RWPE2 (cell line): Measurements from ENCODE around the gene CORO2B.
"Not testable (repeated sequence)": the region's sequence is repeated elsewhere in the genome, so short reads cannot be mapped to it uniquely, and the experiment has no call there.

Source experiments
- ATAC-seq: fragments of 200-7000 bp; cut with Tn5 transposase; 3 replicates; pipeline ENCODE4 v1.9.1; 2021; ENCODE audit warnings: low read depth
- DNase-seq: peaks from one replicate; pipeline ENCODE4 v3.0.0-alpha.2; 2020; ENCODE audit warnings: low spot score
- H3K27ac ChIP-seq: fragments of 450-650 bp; 2 replicates; pipeline ENCODE4 v1.5.1; 2017; ENCODE audit warnings: mild to moderate bottlenecking; ENCODE audit not compliant: poor library complexity, severe bottlenecking
- H3K27me3 ChIP-seq: fragments of 250-450 bp; sonication (Bioruptor Pico); 2 replicates; pipeline ENCODE4 v1.5.1; 2021; ENCODE audit warnings: mild to moderate bottlenecking, moderate library complexity; ENCODE audit not compliant: insufficient read depth, poor library complexity, severe bottlenecking
- H3K36me3 ChIP-seq: fragments of 250-450 bp; sonication (Bioruptor Pico); 2 replicates; pipeline ENCODE4 v1.5.1; 2020; ENCODE audit warnings: low read depth, mild to moderate bottlenecking, moderate library complexity
- H3K4me1 ChIP-seq: fragments of 250-450 bp; sonication (Bioruptor Pico); 2 replicates; pipeline ENCODE4 v1.5.1; 2021; ENCODE audit warnings: mild to moderate bottlenecking, moderate library complexity; ENCODE audit not compliant: insufficient read depth, poor library complexity, severe bottlenecking
- H3K4me3 ChIP-seq: fragments of 250-450 bp; sonication (Bioruptor Pico); 2 replicates; pipeline ENCODE4 v1.5.1; 2021; ENCODE audit warnings: mild to moderate bottlenecking, moderate library complexity; ENCODE audit not compliant: severe bottlenecking
- H3K9me3 ChIP-seq: fragments of 250-450 bp; sonication (Bioruptor Pico); 2 replicates; pipeline ENCODE4 v1.5.1; 2021; ENCODE audit warnings: mild to moderate bottlenecking, moderate library complexity; ENCODE audit not compliant: severe bottlenecking
- CTCF ChIP-seq: fragments of 450-650 bp; IDR thresholded peaks from one replicate; pipeline ENCODE4 v1.5.1; 2017; ENCODE audit warnings: mild to moderate bottlenecking, moderate library complexity; ENCODE audit not compliant: poor library complexity, severe bottlenecking

CORO2B gene

GRCh38 chr15:68743256-68743655 is 164.5 kb downstream of the CORO2B start:
- ATAC-seq (no peak), DNase-seq (no peak)
- no peak for TF ChIP-seq CTCF

GRCh38 chr15:68749365-68749764 is 170.6 kb downstream of the CORO2B start:
- no peak for ATAC-seq
- H3K36me3 ChIP-seq, result no peaks in the 10 kb centered on the region; the same call in 1 of the 2 replicates
- TF ChIP-seq CTCF, result no peak
- H3K4me1 ChIP-seq, result no peaks in the 10 kb centered on the region
- no peaks in the 10 kb centered on the region for H3K9me3 ChIP-seq
- no peak for DNase-seq
- H3K27ac ChIP-seq, result no peak overlapping the region
- peaks cover 1% of the 10 kb centered on the region for H3K27me3 ChIP-seq
- no peak overlapping the region for H3K4me3 ChIP-seq

More at GRCh38 chr15:68743256-68743655, 164.5 kb downstream of the CORO2B start:
- no peaks in the 10 kb centered on the region for H3K9me3 ChIP-seq
- H3K27ac ChIP-seq, result no peak overlapping the region
- no peaks in the 10 kb centered on the region for H3K4me1 ChIP-seq
- peaks cover 5% of the 10 kb centered on the region for H3K27me3 ChIP-seq
- H3K4me3 ChIP-seq, result no peak overlapping the region
- no peaks in the 10 kb centered on the region; the same call in 1 of the 2 replicates for H3K36me3 ChIP-seq

DNA sequence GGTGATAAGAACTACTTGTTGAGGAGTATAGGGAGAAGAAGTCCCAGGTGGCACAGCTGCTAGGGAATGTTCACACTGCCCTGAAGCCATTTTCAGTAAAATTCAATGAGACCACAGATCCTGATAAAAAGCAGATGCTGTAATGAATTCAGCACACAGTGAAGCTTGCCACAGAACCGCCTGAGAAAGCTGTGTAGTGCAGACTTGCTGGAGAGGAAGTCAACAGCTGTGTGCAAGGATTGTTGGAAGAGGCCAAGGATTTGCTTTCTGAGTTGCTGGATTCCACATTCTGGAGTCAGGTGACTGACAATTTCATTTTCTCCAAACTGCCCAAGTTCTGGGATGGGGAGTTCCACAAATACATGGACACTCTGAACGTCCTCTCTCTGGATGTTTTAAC is 171.0 kb downstream of the CORO2B start:
- Histone ChIP-seq H3K27me3 (no peaks in the 10 kb centered on the region), H3K9me3 (no peaks in the 10 kb centered on the region), H3K36me3 (no peaks in the 10 kb centered on the region), H3K27ac (no peak overlapping the region), H3K4me3 (no peak overlapping the region), H3K4me1 (no peaks in the 10 kb centered on the region)
- no peak for DNase-seq
- TF ChIP-seq CTCF, result no peak
- ATAC-seq, result no peak

DNA sequence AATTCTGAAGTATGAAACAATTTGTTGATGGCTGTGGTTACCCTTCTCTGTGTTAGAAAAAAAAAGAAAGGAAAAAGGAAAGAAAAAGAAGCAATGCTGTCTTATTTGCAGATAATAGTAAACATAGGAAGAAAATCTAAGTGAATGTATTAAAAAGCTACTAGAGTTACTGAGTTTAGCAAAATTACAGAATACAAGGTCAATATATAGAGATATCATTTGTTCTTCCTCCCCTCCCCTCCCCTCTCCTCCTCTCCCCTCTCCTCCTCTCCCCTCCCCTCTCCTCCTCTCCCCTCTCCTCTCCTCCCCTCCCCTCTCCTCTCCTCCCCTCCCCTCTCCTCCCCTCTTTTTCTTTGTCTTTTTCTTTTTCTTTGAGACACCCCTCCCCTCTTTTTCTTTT is 172.8 kb downstream of the CORO2B start:
- Histone ChIP-seq H3K4me3 (no peak overlapping the region), H3K4me1 (no peaks in the 10 kb centered on the region), H3K27me3 (no peaks in the 10 kb centered on the region), H3K36me3 (no peaks in the 10 kb centered on the region), H3K27ac (no peak overlapping the region), H3K9me3 (no peaks in the 10 kb centered on the region)
- no peak for TF ChIP-seq CTCF
- ATAC-seq (no peak), DNase-seq (no peak)

GRCh38 chr15:68755731-68756130 is 176.9 kb downstream of the CORO2B start:
- Histone ChIP-seq H3K36me3 (no peaks in the 10 kb centered on the region), H3K4me1 (no peaks in the 10 kb centered on the region), H3K4me3 (no peak overlapping the region), H3K27me3 (no peaks in the 10 kb centered on the region), H3K9me3 (no peaks in the 10 kb centered on the region), H3K27ac (no peak overlapping the region)
- TF ChIP-seq CTCF, result no peak
- ATAC-seq (no peak), DNase-seq (no peak)

DNA sequence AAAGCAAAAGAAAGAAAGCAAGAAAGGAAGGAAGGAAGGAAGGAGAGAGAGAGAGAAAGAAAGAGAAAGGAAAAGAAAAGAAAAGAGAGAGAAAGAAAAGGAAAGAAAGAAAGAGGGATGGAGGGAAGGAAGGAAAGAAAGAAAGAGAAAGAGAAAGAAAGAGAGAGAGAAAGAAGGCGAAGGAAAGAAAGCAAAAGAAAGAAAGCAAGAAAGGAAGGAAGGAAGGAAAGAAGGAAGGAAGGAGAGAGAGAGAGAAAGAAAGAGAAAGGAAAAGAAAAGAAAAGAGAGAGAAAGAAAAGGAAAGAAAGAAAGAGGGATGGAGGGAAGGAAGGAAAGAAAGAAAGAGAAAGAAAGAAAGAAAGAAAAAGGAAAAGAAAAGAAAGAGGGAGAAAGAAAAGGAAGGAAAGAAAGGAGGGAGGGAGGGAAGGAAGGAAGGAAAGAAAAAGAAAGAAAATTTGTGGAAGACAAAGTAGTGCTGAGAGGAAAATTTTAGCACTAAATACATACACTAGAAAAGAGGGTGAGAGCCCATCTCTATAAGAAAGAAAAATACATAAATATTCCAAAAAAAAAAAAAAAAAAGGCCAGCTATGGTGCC is 181.3 kb downstream of the CORO2B start:
- H3K9me3 ChIP-seq, H3K4me3 ChIP-seq, ATAC-seq, DNase-seq, H3K27ac ChIP-seq, H3K36me3 ChIP-seq, H3K4me1 ChIP-seq, H3K27me3 ChIP-seq: not testable (repeated sequence)
